HEK293 (cell line): Measurements from ENCODE around the gene SRRM5.
A peak's percentile ranks its signal among the peaks of the same experiment; 100 is the strongest.

ENCODE experiments used
- CTCF ChIA-PET: fragments of 350-600 bp; formaldehyde crosslinking; extraction: SDS; loops from one replicate; lab custom pipeline; 2021; ENCODE audit warnings: antibody characterized with exemption; lab: Yijun Ruan, JAX
- POLR2A ChIA-PET: fragments of 300-600 bp; formaldehyde crosslinking; extraction: SDS; loops from one replicate; lab custom pipeline; 2020; ENCODE audit warnings: antibody characterized with exemption, inconsistent platforms; lab: Yijun Ruan, JAX
- H3K27ac ChIP-seq: fragments of 200-500 bp; sonication (Bioruptor generic); 2 replicates; pipeline ENCODE4 v1.5.1; 2014; ENCODE audit warnings: low read depth, low read length, control low read depth, inconsistent platforms; ENCODE audit errors: extremely low read depth
- H3K36me3 ChIP-seq, 2 experiments: fragments of 200-500 bp in 1 of 2; sonication (Bioruptor generic) in 1 of 2; 1 replicate in 1 of 2; 2 replicates in 1 of 2; pipeline ENCODE4 v1.5.1; 2014 to 2017; ENCODE audit warnings: inconsistent platforms in 2 of 2, low read length in 2 of 2; ENCODE audit not compliant: control insufficient read depth in 2 of 2, insufficient read depth in 1 of 2
- H3K4me1 ChIP-seq: fragments of 200-500 bp; sonication (Bioruptor generic); 2 replicates; pipeline ENCODE4 v1.5.1; 2014; ENCODE audit warnings: mild to moderate bottlenecking, low read length, inconsistent platforms; ENCODE audit not compliant: control insufficient read depth, insufficient read depth
- H3K4me3 ChIP-seq: 2 replicates; pipeline ENCODE4 v1.5.1; 2011; ENCODE audit warnings: low read depth, mild to moderate bottlenecking, control low read depth, low read length, moderate library complexity
- H3K9me3 ChIP-seq: fragments of 200-500 bp; sonication (Bioruptor generic); 2 replicates; pipeline ENCODE4 v1.5.1; 2014; ENCODE audit warnings: low read depth, low read length, inconsistent platforms; ENCODE audit not compliant: control insufficient read depth, insufficient read depth
- BCL11A ChIP-seq: fragments of 450-650 bp; formaldehyde crosslinking; IDR thresholded peaks from 2 replicates; pipeline ENCODE4 v1.5.1; 2016; ENCODE audit warnings: low read depth, missing biosample characterization, missing genetic modification characterization
- BCL11B ChIP-seq: fragments of 450-650 bp; formaldehyde crosslinking; IDR thresholded peaks from 2 replicates; pipeline ENCODE4 v1.5.1; 2016; ENCODE audit warnings: low read depth, missing biosample characterization, missing genetic modification characterization
- MEIS1 ChIP-seq: sonication (generic); formaldehyde crosslinking; IDR thresholded peaks from 2 replicates; pipeline ENCODE4 v1.8.1; 2022; ENCODE audit warnings: missing genetic modification reagents, mild to moderate bottlenecking, borderline replicate concordance
- SETDB1 ChIP-seq: IDR thresholded peaks from one replicate; pipeline ENCODE4 v1.6.1; 2017; ENCODE audit warnings: mild to moderate bottlenecking, low read length, moderate library complexity, mixed read lengths; ENCODE audit not compliant: insufficient read length
- ZBTB10 ChIP-seq: fragments of 450-650 bp; formaldehyde crosslinking; IDR thresholded peaks from 2 replicates; pipeline ENCODE4 v1.5.1; 2016; ENCODE audit warnings: missing biosample characterization, missing genetic modification characterization
- ZFP41 ChIP-seq: fragments of 450-650 bp; formaldehyde crosslinking; IDR thresholded peaks from 2 replicates; pipeline ENCODE4 v1.5.1; 2016; ENCODE audit warnings: missing biosample characterization, missing genetic modification characterization, borderline replicate concordance
- ZFP69B ChIP-seq: fragments of 450-650 bp; formaldehyde crosslinking; IDR thresholded peaks from 2 replicates; pipeline ENCODE4 v1.5.1; 2016; ENCODE audit warnings: missing biosample characterization, missing genetic modification characterization
- ZNF335 ChIP-seq: fragments of 450-650 bp; formaldehyde crosslinking; conservative IDR thresholded peaks from 2 replicates; pipeline ENCODE4 v1.5.1; 2016; ENCODE audit warnings: missing biosample characterization, missing genetic modification characterization
- ZNF394 ChIP-seq: fragments of 450-650 bp; formaldehyde crosslinking; IDR thresholded peaks from 2 replicates; pipeline ENCODE4 v1.5.1; 2016; ENCODE audit warnings: missing biosample characterization, missing genetic modification characterization, mild to moderate bottlenecking, moderate library complexity, borderline replicate concordance
- ZNF433 ChIP-seq: fragments of 450-650 bp; formaldehyde crosslinking; IDR thresholded peaks from 2 replicates; pipeline ENCODE4 v1.5.1; 2016; ENCODE audit warnings: missing biosample characterization, missing genetic modification characterization, low read depth
- ZNF529 ChIP-seq: fragments of 450-650 bp; formaldehyde crosslinking; IDR thresholded peaks from 2 replicates; pipeline ENCODE4 v1.5.1; 2017; ENCODE audit warnings: missing genetic modification characterization, missing biosample characterization; ENCODE audit not compliant: insufficient replicate concordance
- ZNF596 ChIP-seq: fragments of 450-650 bp; IDR thresholded peaks from 2 replicates; pipeline ENCODE4 v1.5.0; 2018; ENCODE audit warnings: missing biosample characterization, mild to moderate bottlenecking, missing genetic modification characterization, moderate library complexity
- ZNF600 ChIP-seq: fragments of 450-650 bp; formaldehyde crosslinking; IDR thresholded peaks from 2 replicates; pipeline ENCODE4 v1.5.1; 2016; ENCODE audit warnings: missing biosample characterization, missing genetic modification characterization
- ZNF776 ChIP-seq: fragments of 450-650 bp; formaldehyde crosslinking; IDR thresholded peaks from 2 replicates; pipeline ENCODE4 v1.5.0; 2017; ENCODE audit warnings: missing biosample characterization, missing genetic modification characterization, borderline replicate concordance
- ZSCAN16 ChIP-seq: fragments of 450-650 bp; formaldehyde crosslinking; IDR thresholded peaks from 2 replicates; pipeline ENCODE4 v1.5.1; 2016; ENCODE audit warnings: missing biosample characterization, missing genetic modification characterization
- TF ChIP-seq, protein P1 (sequence below): fragments of 450-650 bp; formaldehyde crosslinking; IDR thresholded peaks from 2 replicates; pipeline ENCODE4 v1.5.1; 2016; ENCODE audit warnings: missing biosample characterization, missing genetic modification characterization
- TF ChIP-seq, protein P2 (sequence below): fragments of 450-650 bp; formaldehyde crosslinking; IDR thresholded peaks from 2 replicates; pipeline ENCODE4 v1.5.1; 2016; ENCODE audit warnings: missing biosample characterization, missing genetic modification characterization
- TF ChIP-seq, protein P3 (sequence below): fragments of 450-650 bp; formaldehyde crosslinking; IDR thresholded peaks from 2 replicates; pipeline ENCODE4 v1.5.1; 2017; ENCODE audit warnings: missing biosample characterization, mild to moderate bottlenecking, missing genetic modification characterization, moderate library complexity

SRRM5 gene

DNA sequence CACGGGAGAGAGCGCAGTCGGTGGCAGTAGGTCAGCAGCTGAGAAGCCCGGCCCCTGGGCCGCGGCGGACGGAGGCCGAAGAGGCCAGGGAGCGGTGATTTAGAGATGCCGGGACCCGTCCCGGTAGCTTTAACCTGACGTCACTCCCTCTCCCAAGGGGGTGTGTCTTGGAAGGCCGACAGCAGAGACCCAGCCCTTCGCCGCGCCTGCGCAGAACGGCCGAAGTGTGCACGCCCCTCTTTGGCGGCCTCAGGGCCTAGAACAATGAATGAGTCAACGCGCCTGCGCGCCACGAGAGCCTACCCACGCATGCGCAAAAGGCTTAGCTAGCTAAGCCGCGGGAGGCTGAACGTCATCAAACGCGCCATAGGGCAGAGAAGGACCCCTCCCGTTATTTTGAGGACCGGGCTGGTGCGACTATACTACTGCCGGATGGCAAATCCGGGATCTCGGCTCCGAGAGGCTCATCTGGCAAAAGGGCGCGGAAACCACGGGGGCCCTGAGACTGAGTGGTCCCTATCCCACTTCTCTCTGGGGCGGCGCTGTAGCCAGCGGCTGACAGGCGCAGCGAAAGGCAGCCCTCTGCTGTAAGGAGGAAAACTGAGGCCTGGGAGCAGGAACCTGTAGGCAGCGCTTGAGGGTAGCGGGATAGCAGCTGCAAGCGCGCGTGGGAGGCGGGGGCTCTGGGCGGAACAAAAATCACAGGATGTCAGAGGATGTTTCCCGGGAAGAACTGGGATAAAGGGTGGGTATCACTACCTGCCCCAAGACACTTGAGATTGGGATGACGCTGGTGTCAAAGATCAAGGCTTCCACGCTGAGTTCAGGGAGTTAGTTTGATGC is 15.7 kb upstream of the SRRM5 start, which contains the start of the genes IRGQ and ZNF576 (continued):
- TF ChIP-seq SETDB1 (no peak), MEIS1 (no peak), ZNF596 (no peak), ZNF529 (tag by site-specific recombination) (no peak), ZNF394 (tag by site-specific recombination) (peak; percentile 81; the same call in 1 of the 2 replicates), ZNF433 (tag by site-specific recombination) (no peak), ZNF335 (peak; percentile 100), ZFP69B (tag by site-specific recombination) (peak; percentile 76), ZNF776 (tag by site-specific recombination) (no peak)
- TF ChIP-seq, protein P1, sequence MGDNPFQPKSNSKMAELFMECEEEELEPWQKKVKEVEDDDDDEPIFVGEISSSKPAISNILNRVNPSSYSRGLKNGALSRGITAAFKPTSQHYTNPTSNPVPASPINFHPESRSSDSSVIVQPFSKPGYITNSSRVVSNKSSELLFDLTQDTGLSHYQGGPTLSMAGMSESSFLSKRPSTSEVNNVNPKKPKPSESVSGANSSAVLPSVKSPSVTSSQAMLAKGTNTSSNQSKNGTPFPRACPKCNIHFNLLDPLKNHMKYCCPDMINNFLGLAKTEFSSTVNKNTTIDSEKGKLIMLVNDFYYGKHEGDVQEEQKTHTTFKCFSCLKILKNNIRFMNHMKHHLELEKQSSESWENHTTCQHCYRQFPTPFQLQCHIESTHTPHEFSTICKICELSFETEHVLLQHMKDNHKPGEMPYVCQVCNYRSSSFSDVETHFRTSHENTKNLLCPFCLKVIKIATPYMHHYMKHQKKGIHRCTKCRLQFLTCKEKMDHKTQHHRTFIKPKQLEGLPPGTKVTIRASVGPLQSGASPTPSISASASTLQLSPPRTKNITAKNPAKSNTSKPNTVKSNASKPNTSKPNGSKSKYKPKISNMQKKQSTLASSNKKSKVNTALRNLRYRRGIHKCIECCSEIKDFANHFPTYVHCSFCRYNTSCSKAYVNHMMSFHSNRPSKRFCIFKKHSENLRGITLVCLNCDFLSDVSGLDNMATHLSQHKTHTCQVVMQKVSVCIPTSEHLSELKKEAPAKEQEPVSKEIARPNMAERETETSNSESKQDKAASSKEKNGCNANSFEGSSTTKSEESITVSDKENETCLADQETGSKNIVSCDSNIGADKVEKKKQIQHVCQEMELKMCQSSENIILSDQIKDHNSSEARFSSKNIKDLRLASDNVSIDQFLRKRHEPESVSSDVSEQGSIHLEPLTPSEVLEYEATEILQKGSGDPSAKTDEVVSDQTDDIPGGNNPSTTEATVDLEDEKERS (tag by site-specific recombination): no peak

DNA sequence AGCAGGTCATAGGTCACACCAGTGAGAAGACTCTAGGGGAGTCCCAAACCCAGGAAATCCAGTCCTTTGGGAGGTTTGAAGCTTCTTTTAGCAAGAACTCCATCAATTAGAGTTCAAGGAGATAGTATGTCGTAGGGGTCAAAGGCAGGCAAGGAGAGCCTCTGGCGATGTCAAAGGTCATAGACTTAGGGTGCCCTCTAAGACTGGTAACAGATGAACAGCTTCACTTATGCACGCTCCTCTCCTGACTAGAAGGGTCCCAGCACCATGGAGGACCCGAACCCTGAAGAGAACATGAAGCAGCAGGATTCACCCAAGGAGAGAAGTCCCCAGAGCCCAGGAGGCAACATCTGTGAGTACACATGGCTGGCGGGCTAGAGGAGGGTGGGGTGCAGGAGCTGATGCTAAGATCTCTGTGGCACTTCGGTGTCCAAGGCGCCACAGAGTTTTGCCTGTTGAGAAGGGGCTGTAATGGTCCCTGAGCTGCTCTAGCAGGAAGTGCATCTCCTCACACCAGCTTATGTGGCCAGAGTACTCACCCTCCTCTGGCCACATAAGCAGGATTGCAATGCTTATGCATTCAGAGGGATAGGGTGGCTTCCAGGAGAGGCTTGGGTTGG is 14.9 kb upstream of the SRRM5 start:
- TF ChIP-seq, protein P2, sequence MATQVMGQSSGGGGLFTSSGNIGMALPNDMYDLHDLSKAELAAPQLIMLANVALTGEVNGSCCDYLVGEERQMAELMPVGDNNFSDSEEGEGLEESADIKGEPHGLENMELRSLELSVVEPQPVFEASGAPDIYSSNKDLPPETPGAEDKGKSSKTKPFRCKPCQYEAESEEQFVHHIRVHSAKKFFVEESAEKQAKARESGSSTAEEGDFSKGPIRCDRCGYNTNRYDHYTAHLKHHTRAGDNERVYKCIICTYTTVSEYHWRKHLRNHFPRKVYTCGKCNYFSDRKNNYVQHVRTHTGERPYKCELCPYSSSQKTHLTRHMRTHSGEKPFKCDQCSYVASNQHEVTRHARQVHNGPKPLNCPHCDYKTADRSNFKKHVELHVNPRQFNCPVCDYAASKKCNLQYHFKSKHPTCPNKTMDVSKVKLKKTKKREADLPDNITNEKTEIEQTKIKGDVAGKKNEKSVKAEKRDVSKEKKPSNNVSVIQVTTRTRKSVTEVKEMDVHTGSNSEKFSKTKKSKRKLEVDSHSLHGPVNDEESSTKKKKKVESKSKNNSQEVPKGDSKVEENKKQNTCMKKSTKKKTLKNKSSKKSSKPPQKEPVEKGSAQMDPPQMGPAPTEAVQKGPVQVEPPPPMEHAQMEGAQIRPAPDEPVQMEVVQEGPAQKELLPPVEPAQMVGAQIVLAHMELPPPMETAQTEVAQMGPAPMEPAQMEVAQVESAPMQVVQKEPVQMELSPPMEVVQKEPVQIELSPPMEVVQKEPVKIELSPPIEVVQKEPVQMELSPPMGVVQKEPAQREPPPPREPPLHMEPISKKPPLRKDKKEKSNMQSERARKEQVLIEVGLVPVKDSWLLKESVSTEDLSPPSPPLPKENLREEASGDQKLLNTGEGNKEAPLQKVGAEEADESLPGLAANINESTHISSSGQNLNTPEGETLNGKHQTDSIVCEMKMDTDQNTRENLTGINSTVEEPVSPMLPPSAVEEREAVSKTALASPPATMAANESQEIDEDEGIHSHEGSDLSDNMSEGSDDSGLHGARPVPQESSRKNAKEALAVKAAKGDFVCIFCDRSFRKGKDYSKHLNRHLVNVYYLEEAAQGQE (tag by site-specific recombination): 0 out of 2 replicates have a peak, but pooled peaks have one; percentile 2
- TF ChIP-seq ZSCAN16 (tag by site-specific recombination) (no peak), ZBTB10 (tag by site-specific recombination) (peak; percentile 16; the same call in 1 of the 2 replicates), BCL11B (tag by site-specific recombination) (peak; percentile 82; the same call in 1 of the 2 replicates), ZFP41 (no peak), ZNF600 (tag by site-specific recombination) (no peak), BCL11A (tag by site-specific recombination) (0 out of 2 replicates have a peak, but pooled peaks have one; percentile 51)
- TF ChIP-seq, protein P3, sequence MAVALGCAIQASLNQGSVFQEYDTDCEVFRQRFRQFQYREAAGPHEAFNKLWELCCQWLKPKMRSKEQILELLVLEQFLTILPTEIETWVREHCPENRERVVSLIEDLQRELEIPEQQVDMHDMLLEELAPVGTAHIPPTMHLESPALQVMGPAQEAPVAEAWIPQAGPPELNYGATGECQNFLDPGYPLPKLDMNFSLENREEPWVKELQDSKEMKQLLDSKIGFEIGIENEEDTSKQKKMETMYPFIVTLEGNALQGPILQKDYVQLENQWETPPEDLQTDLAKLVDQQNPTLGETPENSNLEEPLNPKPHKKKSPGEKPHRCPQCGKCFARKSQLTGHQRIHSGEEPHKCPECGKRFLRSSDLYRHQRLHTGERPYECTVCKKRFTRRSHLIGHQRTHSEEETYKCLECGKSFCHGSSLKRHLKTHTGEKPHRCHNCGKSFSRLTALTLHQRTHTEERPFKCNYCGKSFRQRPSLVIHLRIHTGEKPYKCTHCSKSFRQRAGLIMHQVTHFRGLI: no peak
- Histone ChIP-seq H3K4me3 (peak overlapping the region; percentile 54), H3K36me3 (peaks cover 54 to 73% of the 10 kb centered on the region in 2 experiments), H3K4me1 (peaks cover 24% of the 10 kb centered on the region), H3K9me3 (no peaks in the 10 kb centered on the region), H3K27ac (peak overlapping the region; percentile 95)
- ChIA-PET POLR2A (interaction anchor here (0.5 to 4.1 kb wide), 18 partner anchors 9 to 355 kb away, joined by 3 to 49 read pairs (median 10); partner anchors contain the start of genes PINLYP, SMG9, XRCC1 and ZNF221), CTCF (interaction anchor here (0.6 to 6.1 kb wide), 16 partner anchors 19 to 1346 kb away, joined by 3 to 91 read pairs (median 4); partner anchors contain the start of gene ZNF428)
